Ramos (cell line): ENCODE measurements around the gene HSD17B7.
"Not testable (repeated sequence)": the region's sequence is repeated elsewhere in the genome, so short reads cannot be mapped to it uniquely, and the experiment has no call there.

Experiments used
- in situ Hi-C: fragments of 300-500 bp; cut with MboI; formaldehyde crosslinking; loops from one replicate; pipeline ENCODE4 v1.14.3; 2022; ENCODE audit warnings: low sequenced_read_pairs; ENCODE audit not compliant: unreplicated experiment

The HSD17B7 gene

GRCh38 chr1:162790303-162790984 lies at the start of gene HSD17B7:
Gene HSD17B7 (plus strand): TSS chr1:162790702. CDS start chr1:162790801, 99 bp downstream.
- in situ Hi-C loops, result not testable (repeated sequence)

GRCh38 chr1:162740755-162741154 lies 49.7 kb upstream of the HSD17B7 start:
- in situ Hi-C loops, result no loop called here

GRCh38 chr1:162741574-162741973 lies 48.9 kb upstream of the HSD17B7 start:
- in situ Hi-C loops, result no loop called here

GRCh38 chr1:162746264-162746942 lies 44.1 kb upstream of the HSD17B7 start:
- in situ Hi-C loops, result not testable (repeated sequence)

GRCh38 chr1:162753001-162753658 lies 37.4 kb upstream of the HSD17B7 start:
- in situ Hi-C loops, result no loop called here

GRCh38 chr1:162753998-162754585 lies 36.4 kb upstream of the HSD17B7 start:
- in situ Hi-C loops, result no loop called here

- in situ Hi-C loops, result no loop called here
These were observed 35.2 kb upstream of the HSD17B7 start for GRCh38 chr1:162755306-162755705.

GRCh38 chr1:162756523-162756922 lies 34.0 kb upstream of the HSD17B7 start:
- in situ Hi-C loops, result no loop called here

GRCh38 chr1:162757476-162757875 lies 33.0 kb upstream of the HSD17B7 start:
- in situ Hi-C loops, result no loop called here

GRCh38 chr1:162765788-162766187 lies 24.7 kb upstream of the HSD17B7 start:
- in situ Hi-C loops, result no loop called here

GRCh38 chr1:162772571-162773154 lies 17.8 kb upstream of the HSD17B7 start:
- in situ Hi-C loops, result no loop called here

- in situ Hi-C loops, result no loop called here
These were observed 16.5 kb upstream of the HSD17B7 start for GRCh38 chr1:162774007-162774406.

GRCh38 chr1:162779043-162779442 lies 11.5 kb upstream of the HSD17B7 start:
- in situ Hi-C loops, result no loop called here

GRCh38 chr1:162782671-162783070 lies 7.8 kb upstream of the HSD17B7 start:
- in situ Hi-C loops, result no loop called here

- in situ Hi-C loops, result not testable (repeated sequence)
These were observed 5.6 kb upstream of the HSD17B7 start for GRCh38 chr1:162784926-162785325.

GRCh38 chr1:162788783-162789182 lies 1.7 kb upstream of the HSD17B7 start:
- in situ Hi-C loops, result not testable (repeated sequence)

GRCh38 chr1:162790985-162791357 lies 469 bp downstream of the HSD17B7 start:
- in situ Hi-C loops, result not testable (repeated sequence)

GRCh38 chr1:162794284-162794683 lies 3.8 kb downstream of the HSD17B7 start:
- in situ Hi-C loops, result not testable (repeated sequence)

GRCh38 chr1:162796617-162797279 lies 6.2 kb downstream of the HSD17B7 start:
- in situ Hi-C loops, result not testable (repeated sequence)
